Measurements from ENCODE around the gene WDR43.

The WDR43 gene

GRCh38 chr2:28994679-28995078 lies 100.2 kb downstream of the WDR43 start:
- no peak for DNase-seq

DNA sequence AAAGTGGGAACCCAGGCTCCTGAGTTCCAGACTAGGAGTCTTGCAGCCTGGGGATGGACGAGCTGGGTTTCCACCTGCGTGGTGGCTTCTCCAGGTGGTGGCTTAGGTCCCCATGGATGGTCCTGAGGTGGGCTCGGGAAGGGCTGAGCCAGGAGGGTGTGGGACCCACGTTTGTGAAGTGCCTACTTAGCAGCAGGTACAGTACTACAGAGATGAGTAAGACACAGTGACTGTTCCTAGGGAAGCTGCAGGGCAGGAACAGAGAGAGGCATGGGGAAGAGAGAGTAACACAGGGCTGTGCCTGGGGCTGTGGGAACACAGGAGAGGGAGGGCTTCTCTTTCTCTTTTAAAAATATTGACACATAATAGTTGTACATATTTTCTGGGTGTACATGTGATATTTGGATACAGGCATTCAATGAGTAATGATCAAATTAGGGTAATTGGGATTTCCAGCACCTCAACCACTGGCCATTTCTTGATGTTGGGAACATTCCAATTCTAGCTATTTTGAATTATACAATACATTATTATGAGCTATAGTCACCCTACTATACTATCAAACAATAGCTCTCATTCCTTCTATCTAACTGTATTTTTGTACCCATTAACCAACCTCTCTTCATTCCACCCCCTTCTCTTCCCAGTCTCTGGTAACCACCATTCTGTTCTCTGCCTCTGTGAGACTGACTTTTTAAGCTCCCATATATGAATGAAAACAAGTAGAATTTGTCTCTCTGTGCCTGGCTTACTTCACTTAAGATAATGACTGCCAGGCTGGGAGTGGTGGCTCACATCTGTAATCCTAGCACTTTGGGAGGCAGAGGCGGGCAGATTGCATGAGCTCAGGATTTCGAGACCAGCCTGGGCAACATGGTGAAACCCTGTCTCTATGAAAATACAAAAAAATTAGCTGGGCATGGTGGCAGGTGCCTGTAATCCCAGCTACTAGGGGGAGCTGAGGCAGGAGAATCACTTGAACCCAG lies 101.6 kb downstream of the WDR43 start:
- DNase-seq = no peak

GRCh38 chr2:28997237-28997846 lies 102.9 kb downstream of the WDR43 start:
- DNase-seq = peak; percentile 27

Measured in COR-L47 (cell line).